Activated naive CD8-positive, alpha-beta T cell treated with anti-CD3 and anti-CD28 coated beads, Interleukin-2, amount 10 ng/mL, durations not matched to agents 7 days and 5 days (primary cell): ENCODE data around the gene PPP2R5C. TPM values are rescaled to one million over a fixed set of nuclear protein-coding genes. Genes with fewer than 3 reads are reported as not detected.
A peak's percentile ranks its signal among the peaks of the same experiment; 100 is the strongest.

Experiments
- ATAC-seq: fragments of 150-1000 bp; cut with Tn5 transposase; one replicate; pipeline ENCODE4 v1.10.0; 2021; ENCODE audit warnings: low read depth, moderate library complexity
- POLR2A ChIA-PET: fragments of 350-600 bp; sonication (Branson Sonifier 250); formaldehyde crosslinking; loops from one replicate; lab custom pipeline; 2021; ENCODE audit warnings: antibody characterized with exemption; lab: Charles Lee
- DNase-seq: peaks from one replicate; pipeline ENCODE4 v3.0.0; 2021
- H3K27ac Mint-ChIP-seq: one replicate; pipeline ENCODE4 v1.8.0; 2022; ENCODE audit warnings: mild to moderate bottlenecking, mixed read lengths
- H3K27me3 Mint-ChIP-seq: one replicate; pipeline ENCODE4 v1.8.0; 2022; ENCODE audit warnings: mild to moderate bottlenecking, moderate library complexity, mixed read lengths
- H3K36me3 Mint-ChIP-seq: one replicate; pipeline ENCODE4 v1.8.0; 2021; ENCODE audit warnings: mild to moderate bottlenecking, mixed read lengths
- H3K4me1 Mint-ChIP-seq: one replicate; pipeline ENCODE4 v1.8.0; 2021; ENCODE audit warnings: mixed read lengths
- H3K4me3 Mint-ChIP-seq: one replicate; pipeline ENCODE4 v1.8.0; 2022; ENCODE audit warnings: mild to moderate bottlenecking, moderate library complexity, mixed read lengths
- H3K9me3 Mint-ChIP-seq: one replicate; pipeline ENCODE4 v1.8.0; 2021; ENCODE audit warnings: mixed read lengths
- total RNA-seq, 2 experiments: library from RNA; stranded (reverse); gene quantifications; one replicate each; pipeline ENCODE4 v1.2.3, GENCODE V29; 2021

PPP2R5C gene
- total RNA-seq, 2 experiments from 2014 or later: 369 to 382 TPM

DNA sequence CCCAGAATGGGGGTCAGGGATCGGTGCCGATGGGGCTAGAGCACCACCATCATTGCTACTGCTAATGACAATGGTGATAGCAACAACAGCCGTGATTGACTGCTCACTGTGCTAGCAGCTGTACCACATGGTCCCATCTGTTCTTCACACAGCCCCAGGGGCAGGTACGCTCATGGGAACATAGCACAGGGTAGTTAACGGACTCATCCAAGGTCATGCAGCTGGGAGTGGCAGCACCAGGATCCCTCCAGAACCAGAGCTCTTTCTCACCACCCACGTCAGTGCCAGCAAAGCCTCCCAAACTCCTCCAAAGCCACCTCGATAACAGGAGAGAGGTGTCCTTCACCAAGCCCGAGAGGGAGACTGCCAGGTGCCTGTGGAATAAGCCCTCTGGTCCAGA lies 191.6 kb downstream of the PPP2R5C start:
- ATAC-seq (no peak), DNase-seq (no peak)
- H3K4me3 Mint-ChIP-seq: no peak overlapping the region
- H3K9me3 Mint-ChIP-seq: no peaks in the 10 kb centered on the region
- H3K36me3 Mint-ChIP-seq: no peaks in the 10 kb centered on the region
- no peaks in the 10 kb centered on the region for H3K27me3 Mint-ChIP-seq
- POLR2A ChIA-PET: no interaction called here
- H3K27ac Mint-ChIP-seq: no peak overlapping the region
- H3K4me1 Mint-ChIP-seq: peaks cover 7% of the 10 kb centered on the region

DNA sequence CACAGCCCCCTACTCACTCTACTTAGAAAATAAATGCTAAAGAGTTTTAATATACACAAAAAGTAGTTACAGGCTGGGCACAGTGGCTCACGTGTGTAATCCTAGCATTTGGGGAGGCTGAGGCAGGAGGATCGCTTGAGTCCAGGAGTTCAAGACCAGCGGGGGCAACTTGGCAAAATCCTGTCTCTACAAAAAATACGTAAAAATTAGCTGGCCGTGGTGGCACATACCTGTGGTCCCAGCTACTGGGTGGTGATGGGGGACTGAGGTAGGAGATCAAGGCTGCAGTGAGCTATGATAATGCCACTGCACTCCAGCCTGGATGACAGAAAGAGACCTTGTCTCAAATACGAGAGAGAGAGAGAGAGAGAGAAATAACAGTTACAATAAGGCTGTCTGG lies 193.0 kb downstream of the PPP2R5C start:
- no peak for DNase-seq
- POLR2A ChIA-PET: no interaction called here
- H3K4me3 Mint-ChIP-seq: no peak overlapping the region
- no peak overlapping the region for H3K27ac Mint-ChIP-seq
- no peaks in the 10 kb centered on the region for H3K9me3 Mint-ChIP-seq
- peaks cover 5% of the 10 kb centered on the region for H3K4me1 Mint-ChIP-seq
- no peaks in the 10 kb centered on the region for H3K36me3 Mint-ChIP-seq
- no peaks in the 10 kb centered on the region for H3K27me3 Mint-ChIP-seq
- ATAC-seq: no peak

DNA sequence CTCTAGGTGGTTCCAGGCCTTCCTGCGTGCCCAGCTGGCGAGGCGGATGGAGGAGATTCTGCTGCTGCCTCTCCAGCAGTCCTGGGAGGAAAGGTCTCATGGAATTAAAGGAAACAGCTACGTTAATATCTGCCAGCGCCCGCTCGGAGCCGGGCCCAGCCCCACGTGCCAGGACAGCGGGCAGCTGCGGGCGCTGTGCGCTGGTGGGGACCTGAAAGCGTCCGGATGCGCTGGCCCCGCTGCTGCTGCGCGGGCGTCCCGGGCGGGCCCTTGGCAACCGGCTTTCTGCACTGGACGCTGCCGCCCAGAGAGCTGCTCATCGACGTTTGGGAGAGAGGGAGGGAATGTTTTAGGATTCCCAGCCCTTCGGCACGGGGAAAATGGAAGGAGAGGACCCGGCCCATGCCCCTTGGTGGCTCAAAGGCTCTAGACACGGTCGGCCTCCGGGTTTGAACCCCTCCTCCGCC lies 194.2 kb downstream of the PPP2R5C start:
- ATAC-seq (no peak), DNase-seq (no peak)
- Mint-ChIP-seq H3K27me3 (no peaks in the 10 kb centered on the region), H3K27ac (no peak overlapping the region), H3K9me3 (no peaks in the 10 kb centered on the region), H3K4me1 (peaks cover 7% of the 10 kb centered on the region), H3K4me3 (no peak overlapping the region), H3K36me3 (no peaks in the 10 kb centered on the region)
- POLR2A ChIA-PET: no interaction called here

GRCh38 chr14:101956179-101956885 lies 194.8 kb downstream of the PPP2R5C start:
- H3K4me1 Mint-ChIP-seq: peaks cover 11% of the 10 kb centered on the region
- H3K36me3 Mint-ChIP-seq: no peaks in the 10 kb centered on the region
- no peaks in the 10 kb centered on the region for H3K9me3 Mint-ChIP-seq
- ATAC-seq (no peak), DNase-seq (no peak)
- H3K27me3 Mint-ChIP-seq: no peaks in the 10 kb centered on the region
- H3K27ac Mint-ChIP-seq: no peak overlapping the region
- H3K4me3 Mint-ChIP-seq: no peak overlapping the region
- POLR2A ChIA-PET: interaction anchor here (2.1 kb wide), 1 partner anchor 8 kb away, joined by 9 read pairs; no protein-coding TSS in a partner anchor

- H3K4me3 Mint-ChIP-seq: no peak overlapping the region
- no peaks in the 10 kb centered on the region for H3K9me3 Mint-ChIP-seq
- H3K36me3 Mint-ChIP-seq: no peaks in the 10 kb centered on the region
- ATAC-seq (no peak), DNase-seq (no peak)
- peaks cover 12% of the 10 kb centered on the region for H3K4me1 Mint-ChIP-seq
- no peak overlapping the region for H3K27ac Mint-ChIP-seq
- POLR2A ChIA-PET: interaction anchor here (0.5 to 2.1 kb wide), 2 partner anchors 9 to 235 kb away, joined by 3 to 9 read pairs; no protein-coding TSS in a partner anchor
- no peaks in the 10 kb centered on the region for H3K27me3 Mint-ChIP-seq
Measured at GRCh38 chr14:101957406-101958234, 196.1 kb downstream of the PPP2R5C start.

GRCh38 chr14:101958418-101959180 lies 197.1 kb downstream of the PPP2R5C start:
- no peaks in the 10 kb centered on the region for H3K9me3 Mint-ChIP-seq
- POLR2A ChIA-PET: interaction anchor here (0.6 to 2.1 kb wide), 2 partner anchors 10 to 117 kb away, joined by 3 to 9 read pairs; no protein-coding TSS in a partner anchor
- DNase-seq (no peak), ATAC-seq (no peak)
- no peaks in the 10 kb centered on the region for H3K27me3 Mint-ChIP-seq
- no peak overlapping the region for H3K4me3 Mint-ChIP-seq
- H3K27ac Mint-ChIP-seq: peak overlapping the region; percentile 28
- peaks cover 14% of the 10 kb centered on the region for H3K4me1 Mint-ChIP-seq
- H3K36me3 Mint-ChIP-seq: no peaks in the 10 kb centered on the region

DNA sequence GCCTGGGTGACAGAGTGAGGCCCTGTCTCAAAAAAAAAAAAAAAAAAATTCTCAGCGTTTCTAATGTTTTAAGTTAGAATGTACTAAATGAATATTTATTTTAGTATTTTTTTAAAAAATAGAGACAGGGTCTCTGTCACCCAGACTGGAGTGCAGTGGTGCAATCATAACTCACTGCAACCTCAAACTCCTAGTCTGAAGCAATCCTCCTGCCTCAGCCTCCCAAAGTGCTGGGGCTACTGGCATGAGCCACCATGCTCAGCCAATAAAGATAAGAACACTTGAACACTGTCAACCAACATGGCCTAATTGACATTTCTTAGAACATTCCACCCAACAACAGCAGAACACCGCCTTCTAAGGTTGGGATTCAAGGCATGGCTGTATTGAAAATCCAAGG lies 197.8 kb downstream of the PPP2R5C start:
- no peaks in the 10 kb centered on the region for H3K27me3 Mint-ChIP-seq
- H3K27ac Mint-ChIP-seq: no peak overlapping the region
- H3K4me3 Mint-ChIP-seq: no peak overlapping the region
- no peaks in the 10 kb centered on the region for H3K9me3 Mint-ChIP-seq
- peaks cover 18% of the 10 kb centered on the region for H3K4me1 Mint-ChIP-seq
- POLR2A ChIA-PET: no interaction called here
- ATAC-seq: no peak
- H3K36me3 Mint-ChIP-seq: no peaks in the 10 kb centered on the region
- DNase-seq: no peak

GRCh38 chr14:101960225-101960624 lies 198.7 kb downstream of the PPP2R5C start:
- no peak overlapping the region for H3K27ac Mint-ChIP-seq
- POLR2A ChIA-PET: no interaction called here

GRCh38 chr14:101961011-101961721 lies 199.7 kb downstream of the PPP2R5C start:
- Mint-ChIP-seq H3K36me3 (no peaks in the 10 kb centered on the region), H3K4me1 (peaks cover 24% of the 10 kb centered on the region)
- POLR2A ChIA-PET: interaction anchor here (0.6 kb wide), 1 partner anchor 13 kb away, joined by 3 read pairs; no protein-coding TSS in a partner anchor

More at GRCh38 chr14:101960225-101960624, 198.7 kb downstream of the PPP2R5C start:
- DNase-seq (no peak), ATAC-seq (no peak)
- Mint-ChIP-seq H3K36me3 (no peaks in the 10 kb centered on the region), H3K4me3 (no peak overlapping the region), H3K9me3 (no peaks in the 10 kb centered on the region), H3K27me3 (no peaks in the 10 kb centered on the region), H3K4me1 (peaks cover 18% of the 10 kb centered on the region)

GRCh38 chr14:101961746-101962502 lies 200.4 kb downstream of the PPP2R5C start:
- no peaks in the 10 kb centered on the region for H3K27me3 Mint-ChIP-seq
- H3K27ac Mint-ChIP-seq: no peak overlapping the region
- POLR2A ChIA-PET: interaction anchor here (0.6 kb wide), 1 partner anchor 14 kb away, joined by 3 read pairs; no protein-coding TSS in a partner anchor
- H3K36me3 Mint-ChIP-seq: no peaks in the 10 kb centered on the region
- H3K4me1 Mint-ChIP-seq: peaks cover 28% of the 10 kb centered on the region
- no peaks in the 10 kb centered on the region for H3K9me3 Mint-ChIP-seq
- H3K4me3 Mint-ChIP-seq: no peak overlapping the region
- ATAC-seq (no peak), DNase-seq (no peak)

More at GRCh38 chr14:101961011-101961721, 199.7 kb downstream of the PPP2R5C start:
- DNase-seq: peak; percentile 75
- Mint-ChIP-seq H3K4me3 (no peak overlapping the region), H3K27me3 (no peaks in the 10 kb centered on the region), H3K27ac (peak overlapping the region; percentile 49), H3K9me3 (no peaks in the 10 kb centered on the region)
- peak; percentile 5 for ATAC-seq

- Mint-ChIP-seq H3K27ac (no peak overlapping the region), H3K36me3 (no peaks in the 10 kb centered on the region), H3K27me3 (no peaks in the 10 kb centered on the region), H3K4me1 (peaks cover 31% of the 10 kb centered on the region), H3K9me3 (no peaks in the 10 kb centered on the region), H3K4me3 (no peak overlapping the region)
- no peak for ATAC-seq
- no peak for DNase-seq
- POLR2A ChIA-PET: no interaction called here
Measured at GRCh38 chr14:101962503-101962874, 201.0 kb downstream of the PPP2R5C start.

GRCh38 chr14:101963052-101963451 lies 201.5 kb downstream of the PPP2R5C start:
- Mint-ChIP-seq H3K27me3 (no peaks in the 10 kb centered on the region), H3K4me3 (no peak overlapping the region), H3K9me3 (no peaks in the 10 kb centered on the region), H3K27ac (no peak overlapping the region), H3K36me3 (peaks cover 4% of the 10 kb centered on the region), H3K4me1 (peaks cover 37% of the 10 kb centered on the region)
- DNase-seq (no peak), ATAC-seq (no peak)
- POLR2A ChIA-PET: interaction anchor here (3.0 kb wide), 1 partner anchor 15 kb away, joined by 18 read pairs; no protein-coding TSS in a partner anchor
